ENCODE measurements around the gene TCOF1.

The TCOF1 gene, protein sequence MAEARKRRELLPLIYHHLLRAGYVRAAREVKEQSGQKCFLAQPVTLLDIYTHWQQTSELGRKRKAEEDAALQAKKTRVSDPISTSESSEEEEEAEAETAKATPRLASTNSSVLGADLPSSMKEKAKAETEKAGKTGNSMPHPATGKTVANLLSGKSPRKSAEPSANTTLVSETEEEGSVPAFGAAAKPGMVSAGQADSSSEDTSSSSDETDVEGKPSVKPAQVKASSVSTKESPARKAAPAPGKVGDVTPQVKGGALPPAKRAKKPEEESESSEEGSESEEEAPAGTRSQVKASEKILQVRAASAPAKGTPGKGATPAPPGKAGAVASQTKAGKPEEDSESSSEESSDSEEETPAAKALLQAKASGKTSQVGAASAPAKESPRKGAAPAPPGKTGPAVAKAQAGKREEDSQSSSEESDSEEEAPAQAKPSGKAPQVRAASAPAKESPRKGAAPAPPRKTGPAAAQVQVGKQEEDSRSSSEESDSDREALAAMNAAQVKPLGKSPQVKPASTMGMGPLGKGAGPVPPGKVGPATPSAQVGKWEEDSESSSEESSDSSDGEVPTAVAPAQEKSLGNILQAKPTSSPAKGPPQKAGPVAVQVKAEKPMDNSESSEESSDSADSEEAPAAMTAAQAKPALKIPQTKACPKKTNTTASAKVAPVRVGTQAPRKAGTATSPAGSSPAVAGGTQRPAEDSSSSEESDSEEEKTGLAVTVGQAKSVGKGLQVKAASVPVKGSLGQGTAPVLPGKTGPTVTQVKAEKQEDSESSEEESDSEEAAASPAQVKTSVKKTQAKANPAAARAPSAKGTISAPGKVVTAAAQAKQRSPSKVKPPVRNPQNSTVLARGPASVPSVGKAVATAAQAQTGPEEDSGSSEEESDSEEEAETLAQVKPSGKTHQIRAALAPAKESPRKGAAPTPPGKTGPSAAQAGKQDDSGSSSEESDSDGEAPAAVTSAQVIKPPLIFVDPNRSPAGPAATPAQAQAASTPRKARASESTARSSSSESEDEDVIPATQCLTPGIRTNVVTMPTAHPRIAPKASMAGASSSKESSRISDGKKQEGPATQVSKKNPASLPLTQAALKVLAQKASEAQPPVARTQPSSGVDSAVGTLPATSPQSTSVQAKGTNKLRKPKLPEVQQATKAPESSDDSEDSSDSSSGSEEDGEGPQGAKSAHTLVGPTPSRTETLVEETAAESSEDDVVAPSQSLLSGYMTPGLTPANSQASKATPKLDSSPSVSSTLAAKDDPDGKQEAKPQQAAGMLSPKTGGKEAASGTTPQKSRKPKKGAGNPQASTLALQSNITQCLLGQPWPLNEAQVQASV (N-terminal part only)

GRCh38 chr5:150357326-150358260 lies at the start of gene TCOF1:
TCOF1 (plus strand) TSS chr5:150357697; CDS start chr5:150357747, 50 bp downstream.
- peak; percentile 87 to 89 for DNase-seq (ENCODE audit: low read depth in 2 of 2)

DNA sequence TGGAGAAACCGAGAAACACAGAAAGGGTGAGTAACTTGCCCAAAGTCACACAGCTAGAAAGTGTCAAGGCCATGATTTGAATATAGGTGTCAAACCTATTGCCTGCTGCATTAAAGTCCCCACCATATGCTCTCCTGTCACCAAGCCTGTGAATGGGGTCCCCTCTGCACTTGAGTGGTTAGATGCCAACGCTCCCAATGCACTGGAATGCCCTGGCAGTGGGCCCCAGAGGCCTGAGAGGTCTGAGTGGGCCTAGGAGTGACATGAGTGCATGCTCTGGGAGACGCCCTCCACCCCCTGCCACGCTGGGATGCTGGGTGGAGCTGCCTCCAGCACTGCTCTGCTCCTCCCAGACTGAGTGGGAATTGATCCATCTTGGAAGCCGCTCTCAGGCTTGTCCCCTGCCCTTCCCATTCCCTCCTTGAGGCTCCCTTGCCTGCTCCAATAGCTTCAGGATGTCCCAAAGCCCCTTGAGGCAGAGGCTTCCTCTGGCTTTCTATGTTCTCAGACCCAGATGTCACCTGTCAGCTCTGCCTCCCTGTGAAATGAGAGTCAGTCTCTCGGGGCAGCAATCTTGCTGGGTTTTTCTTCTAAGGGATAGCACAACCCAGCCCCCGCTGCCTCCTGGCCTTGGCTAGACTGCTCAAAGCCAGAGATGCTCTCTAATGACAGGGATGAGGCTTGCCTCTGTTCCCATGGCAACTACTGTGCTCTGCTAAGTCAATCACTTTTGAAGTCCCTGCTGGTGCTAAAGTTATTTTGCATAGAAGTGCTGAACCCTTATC lies 48.2 kb upstream of the TCOF1 start:
- DNase-seq (ENCODE audit: low read depth in 2 of 2) = no peak

GRCh38 chr5:150309886-150310239 lies 47.6 kb upstream of the TCOF1 start:
- DNase-seq (ENCODE audit: low read depth in 2 of 2) = no peak

DNA sequence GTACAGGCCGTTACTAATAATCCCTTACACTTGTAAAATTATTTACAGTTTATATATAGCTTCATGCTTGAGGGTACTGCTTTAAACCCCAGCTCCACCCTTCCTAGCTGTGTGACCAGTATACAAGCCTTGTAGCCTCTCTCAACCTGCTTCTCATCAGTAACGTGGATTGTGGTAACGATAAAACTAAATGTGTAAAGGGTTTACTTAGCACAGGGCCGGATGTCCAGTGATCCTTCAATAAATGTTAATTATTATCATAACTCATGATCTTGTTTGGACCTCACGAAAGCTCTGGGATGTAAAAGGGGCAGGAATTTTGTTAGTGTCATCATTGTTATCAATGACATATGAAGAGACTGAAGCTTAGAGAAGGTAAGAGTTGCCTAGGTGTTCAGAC lies 47.3 kb upstream of the TCOF1 start:
- no peak for DNase-seq (ENCODE audit: low read depth in 2 of 2)

- no peak for DNase-seq (ENCODE audit: low read depth in 2 of 2)
These were observed 46.3 kb upstream of the TCOF1 start for GRCh38 chr5:150311015-150311692.

- no peak for DNase-seq (ENCODE audit: low read depth in 2 of 2)
These were observed 45.0 kb upstream of the TCOF1 start for GRCh38 chr5:150312518-150312917.

GRCh38 chr5:150313501-150313900 lies 44.0 kb upstream of the TCOF1 start:
- DNase-seq (ENCODE audit: low read depth in 2 of 2) = no peak

GRCh38 chr5:150313921-150314716 lies 43.4 kb upstream of the TCOF1 start:
- no peak for DNase-seq (ENCODE audit: low read depth in 2 of 2)

DNA sequence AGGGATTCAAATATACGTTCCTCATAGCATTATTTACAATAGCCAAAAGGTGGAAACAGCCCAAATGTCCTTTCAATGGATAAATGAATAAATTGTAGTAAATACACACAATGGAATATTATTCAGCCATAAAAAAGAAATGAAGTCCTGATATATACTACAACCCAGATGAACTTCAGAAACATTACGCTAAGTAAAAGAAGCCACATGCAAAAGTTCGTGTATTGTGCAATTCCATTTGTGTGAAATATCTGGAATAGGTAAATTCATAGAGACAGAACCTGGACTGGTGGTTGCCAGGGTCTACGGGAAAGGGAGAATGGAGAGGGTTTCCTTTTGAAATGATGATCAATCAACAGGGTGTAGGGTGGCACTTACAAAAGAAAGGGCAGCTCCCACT lies 42.3 kb upstream of the TCOF1 start:
- no peak for DNase-seq (ENCODE audit: low read depth in 2 of 2)

- no peak for DNase-seq (ENCODE audit: low read depth in 2 of 2)
These were observed 41.2 kb upstream of the TCOF1 start for GRCh38 chr5:150316320-150316719.

GRCh38 chr5:150317048-150318003 lies 40.2 kb upstream of the TCOF1 start:
- DNase-seq (ENCODE audit: low read depth in 2 of 2) = peak; percentile 65 to 69

DNA sequence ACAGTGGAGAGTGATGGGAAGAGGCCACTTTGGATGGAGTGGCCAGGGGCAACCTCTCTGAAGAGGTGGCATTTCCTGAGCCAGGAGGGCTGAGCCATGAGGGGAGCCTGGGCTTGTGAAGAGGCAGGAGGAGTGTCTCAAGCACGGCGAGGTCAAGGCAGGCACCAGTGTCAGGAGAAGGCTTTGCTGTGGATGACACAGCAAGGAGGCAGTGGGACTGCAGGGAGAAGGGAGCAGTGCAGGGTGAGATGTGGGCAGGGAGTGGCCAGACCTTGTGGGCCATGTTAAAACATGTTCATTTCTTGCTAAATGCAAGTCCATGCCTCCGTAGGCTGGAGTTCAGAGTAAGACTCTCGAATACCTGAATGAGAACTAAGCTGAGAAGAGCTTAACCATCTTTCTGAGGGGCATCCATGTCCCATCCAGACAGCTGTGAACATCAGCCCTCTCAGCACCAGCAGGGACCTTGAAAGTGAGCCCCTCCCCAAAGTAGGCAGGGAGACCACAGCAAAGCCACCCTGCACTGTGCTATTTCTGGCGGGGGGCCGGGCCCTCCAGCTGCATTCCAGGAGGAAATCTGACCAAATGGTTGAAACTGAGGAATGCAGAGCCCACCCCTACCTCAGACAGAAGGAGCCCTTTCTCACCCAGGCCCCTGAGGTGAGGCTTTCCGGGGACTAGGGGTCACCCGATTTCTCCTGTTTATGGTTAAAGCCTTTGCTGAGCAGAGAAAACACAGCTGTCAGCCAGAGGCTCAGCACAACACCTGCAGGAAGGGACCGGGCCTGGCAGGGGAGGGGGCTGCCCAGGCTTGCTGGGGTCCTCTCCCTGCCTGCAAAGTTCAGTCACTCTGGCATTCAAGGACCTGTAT lies 38.6 kb upstream of the TCOF1 start:
- DNase-seq (ENCODE audit: low read depth in 2 of 2) = no peak

- no peak for DNase-seq (ENCODE audit: low read depth in 2 of 2)
These were observed 38.1 kb upstream of the TCOF1 start for GRCh38 chr5:150319484-150319790.

GRCh38 chr5:150320044-150320613 lies 37.4 kb upstream of the TCOF1 start:
- DNase-seq (ENCODE audit: low read depth in 2 of 2) = no peak

- no peak for DNase-seq (ENCODE audit: low read depth in 2 of 2)
These were observed 36.3 kb upstream of the TCOF1 start for GRCh38 chr5:150321211-150321610.

GRCh38 chr5:150321784-150322183 lies 35.7 kb upstream of the TCOF1 start:
- no peak for DNase-seq (ENCODE audit: low read depth in 2 of 2)

Measured in fibroblast of skin of left quadriceps (primary cell).